AG04450 (cell line): Measurements from ENCODE around the gene IMP4. TPM values are rescaled to one million over a fixed set of nuclear protein-coding genes. Genes with fewer than 3 reads are reported as not detected.

Experiments
- CTCF ChIA-PET: fragments of 300-600, 350-600 bp; formaldehyde crosslinking; extraction: SDS; loops from one replicate; lab custom pipeline; 2022; ENCODE audit warnings: antibody characterized with exemption, inconsistent platforms; lab: Charles Lee
- POLR2A ChIA-PET: fragments of 350-600 bp; formaldehyde crosslinking; extraction: SDS; loops from one replicate; lab custom pipeline; 2021; ENCODE audit warnings: antibody characterized with exemption, inconsistent platforms; lab: Yijun Ruan, JAX
- DNase-seq: peaks from one replicate; pipeline ENCODE4 v3.0.0-alpha.2; 2011; ENCODE audit warnings: low read depth, low spot score
- H3K27ac ChIP-seq: one replicate; pipeline ENCODE4 v1.5.1; 2012; ENCODE audit warnings: low read depth, low read length, control low read depth
- H3K27me3 ChIP-seq: one replicate; pipeline ENCODE4 v1.6.0; 2012; ENCODE audit warnings: low read length; ENCODE audit not compliant: control insufficient read depth, insufficient read depth
- H3K4me3 ChIP-seq: 2 replicates; pipeline ENCODE4 v1.5.1; 2011; ENCODE audit warnings: mild to moderate bottlenecking, low read depth, low read length, control low read depth
- H3K9me3 ChIP-seq: 2 replicates; pipeline ENCODE4 v1.5.1; 2012; ENCODE audit warnings: low read length; ENCODE audit not compliant: control insufficient read depth, insufficient read depth
- polyA plus RNA-seq: library from polyadenylated mRNA; depleted of rRNA; stranded (reverse); fragments of >200 nt; gene quantifications from 2 replicates; pipeline ENCODE4 v1.2.3, GENCODE V29; 2011; rRNA removed
- small RNA-seq: library from RNA; depleted of rRNA; stranded (forward); fragments of <200 nt; gene quantifications from one replicate; pipeline ENCODE3, GENCODE V24; 2012; ENCODE audit warnings: low read depth; ENCODE audit not compliant: insufficient read length
- TF ChIP-seq, protein P1 (sequence below): IDR thresholded peaks from 2 replicates; pipeline ENCODE4 v1.5.1; 2011; ENCODE audit warnings: low read depth, low read length, control low read depth, inconsistent platforms

Gene IMP4
- polyA plus RNA-seq, 1 experiment, result 51.0 TPM

DNA sequence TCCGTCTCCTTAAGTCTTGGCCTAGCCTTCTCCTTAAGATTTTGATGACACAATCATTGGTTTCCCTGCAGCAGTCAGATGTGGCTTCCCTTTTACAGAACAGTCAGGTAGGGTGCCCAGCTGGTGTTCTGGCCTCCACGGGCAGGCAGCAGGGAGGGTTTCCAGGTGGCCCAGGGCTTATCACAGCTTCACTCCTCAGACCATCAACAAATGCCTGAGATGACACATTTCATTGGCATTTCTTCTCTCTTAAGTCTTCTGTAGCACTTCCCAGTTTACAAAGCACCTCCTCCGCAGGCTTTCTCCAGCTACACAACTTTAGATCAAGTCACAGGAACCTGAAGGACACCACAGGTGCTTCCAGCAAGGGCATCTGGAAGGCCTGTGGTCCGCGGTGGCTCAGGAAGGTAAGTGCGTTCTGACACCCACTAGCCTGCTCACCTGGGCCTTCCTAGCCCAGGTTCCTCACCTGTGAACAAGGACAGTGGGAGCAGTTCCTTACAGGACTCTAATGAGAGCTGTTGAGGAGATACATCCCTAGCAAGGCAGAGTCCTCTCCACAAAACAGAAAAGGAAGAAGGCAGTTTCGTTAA is 50.7 kb downstream of the IMP4 start:
- Histone ChIP-seq H3K27ac (no peak overlapping the region), H3K27me3 (no peaks in the 10 kb centered on the region), H3K4me3 (no peak overlapping the region), H3K9me3 (no peaks in the 10 kb centered on the region)
- CTCF ChIA-PET, result interaction anchor here (1.0 kb wide), 1 partner anchor 20 kb away, joined by 3 read pairs; no protein-coding TSS in a partner anchor
- POLR2A ChIA-PET, result no interaction called here
- no peak for DNase-seq
- TF ChIP-seq, protein P1, sequence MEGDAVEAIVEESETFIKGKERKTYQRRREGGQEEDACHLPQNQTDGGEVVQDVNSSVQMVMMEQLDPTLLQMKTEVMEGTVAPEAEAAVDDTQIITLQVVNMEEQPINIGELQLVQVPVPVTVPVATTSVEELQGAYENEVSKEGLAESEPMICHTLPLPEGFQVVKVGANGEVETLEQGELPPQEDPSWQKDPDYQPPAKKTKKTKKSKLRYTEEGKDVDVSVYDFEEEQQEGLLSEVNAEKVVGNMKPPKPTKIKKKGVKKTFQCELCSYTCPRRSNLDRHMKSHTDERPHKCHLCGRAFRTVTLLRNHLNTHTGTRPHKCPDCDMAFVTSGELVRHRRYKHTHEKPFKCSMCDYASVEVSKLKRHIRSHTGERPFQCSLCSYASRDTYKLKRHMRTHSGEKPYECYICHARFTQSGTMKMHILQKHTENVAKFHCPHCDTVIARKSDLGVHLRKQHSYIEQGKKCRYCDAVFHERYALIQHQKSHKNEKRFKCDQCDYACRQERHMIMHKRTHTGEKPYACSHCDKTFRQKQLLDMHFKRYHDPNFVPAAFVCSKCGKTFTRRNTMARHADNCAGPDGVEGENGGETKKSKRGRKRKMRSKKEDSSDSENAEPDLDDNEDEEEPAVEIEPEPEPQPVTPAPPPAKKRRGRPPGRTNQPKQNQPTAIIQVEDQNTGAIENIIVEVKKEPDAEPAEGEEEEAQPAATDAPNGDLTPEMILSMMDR, result no peak

Small RNA genes lying within 50 kb of the gene (small RNA-seq; reads per million reads assigned to genes)
- gene AC132479.1, result not detected

Other genes with a start within 250 kb of the IMP4 start
- not detected in 2 replicates for gene POTEF, start 213.7 kb upstream of the IMP4 start, polyA plus RNA-seq
- 3.8 and 4.2 TPM in 2 replicates for gene CCDC74B, start 197.8 kb upstream of the IMP4 start, polyA plus RNA-seq
- gene SMPD4, start 161.3 kb upstream of the IMP4 start, polyA plus RNA-seq, result 29.5 and 29.6 TPM in 2 replicates
- gene MZT2B, start 160.6 kb upstream of the IMP4 start, polyA plus RNA-seq, result 76.7 and 101 TPM in 2 replicates
- not detected in 2 replicates for gene TUBA3E, start 144.5 kb upstream of the IMP4 start, polyA plus RNA-seq
- gene PTPN18, start 13.2 kb downstream of the IMP4 start, polyA plus RNA-seq, result 10.1 and 11.6 TPM in 2 replicates
- gene POTEI, start 166.4 kb downstream of the IMP4 start, polyA plus RNA-seq, result not detected in 2 replicates
- gene CFC1B, start 178.3 kb downstream of the IMP4 start, polyA plus RNA-seq, result not detected in 2 replicates